H1 (cell line): ENCODE data around the gene SLC15A4.

ENCODE experiments used
- ATF3 ChIP-seq: IDR thresholded peaks from 2 replicates; pipeline ENCODE4 v1.6.1; 2011; ENCODE audit warnings: low read depth, mild to moderate bottlenecking, low read length; ENCODE audit not compliant: insufficient read depth
- BCL11A ChIP-seq, 2 experiments: IDR thresholded peaks; one replicate each; pipeline ENCODE4 v1.6.1; 2011; ENCODE audit warnings: low read depth in 2 of 2, low read length in 2 of 2, mild to moderate bottlenecking in 2 of 2
- EP300 ChIP-seq, 2 experiments: IDR thresholded peaks; 1 replicate in 1 of 2; 2 replicates in 1 of 2; pipeline ENCODE4 v1.6.1; 2011 to 2012; ENCODE audit warnings: low read depth in 2 of 2, low read length in 2 of 2, mild to moderate bottlenecking in 2 of 2, borderline replicate concordance in 1 of 2, inconsistent platforms in 1 of 2, moderate library complexity in 1 of 2
- EZH2 ChIP-seq: fragments of 200-600 bp; sonication (generic); IDR thresholded peaks from 2 replicates; pipeline ENCODE4 v1.7.1; 2012; ENCODE audit warnings: low read depth, mild to moderate bottlenecking, moderate library complexity, low read length, inconsistent platforms; ENCODE audit not compliant: severe bottlenecking
- GABPA ChIP-seq: IDR thresholded peaks from 2 replicates; pipeline ENCODE4 v1.6.1; 2011; ENCODE audit warnings: mild to moderate bottlenecking, low read length, moderate library complexity, borderline replicate concordance; ENCODE audit not compliant: insufficient read depth
- MAX ChIP-seq: IDR thresholded peaks from 2 replicates; pipeline ENCODE4 v1.6.1; 2012; ENCODE audit warnings: inconsistent platforms
- POLR2A ChIP-seq, 2 experiments: IDR thresholded peaks; 1 replicate in 1 of 2; 2 replicates in 1 of 2; pipeline ENCODE4 v1.6.1; 2011; ENCODE audit warnings: low read depth in 2 of 2, low read length in 2 of 2, mild to moderate bottlenecking in 2 of 2; ENCODE audit errors: control extremely low read depth in 1 of 2
- POLR2AphosphoS5 ChIP-seq: IDR thresholded peaks from 2 replicates; pipeline ENCODE4 v1.6.1; 2011; ENCODE audit warnings: low read depth, low read length
- SIN3A ChIP-seq, 2 experiments: IDR thresholded peaks in 1 of 2; conservative IDR thresholded peaks in 1 of 2; 2 replicates each; pipeline ENCODE4 v1.6.1; 2011 to 2012; ENCODE audit warnings: low read length in 2 of 2, improper control_type of control experiment in 1 of 2, low read depth in 1 of 2, mild to moderate bottlenecking in 1 of 2
- SP1 ChIP-seq: IDR thresholded peaks from 2 replicates; pipeline ENCODE4 v1.6.1; 2011; ENCODE audit warnings: low read depth, low read length
- TAF1 ChIP-seq: IDR thresholded peaks from 2 replicates; pipeline ENCODE4 v1.6.1; 2011; ENCODE audit warnings: mild to moderate bottlenecking, low read depth, low read length
- TCF12 ChIP-seq: IDR thresholded peaks from 2 replicates; pipeline ENCODE4 v1.6.1; 2011; ENCODE audit warnings: low read depth, mild to moderate bottlenecking, low read length
- ZNF274 ChIP-seq: IDR thresholded peaks from 2 replicates; pipeline ENCODE4 v1.7.0; 2012; ENCODE audit warnings: low read length, borderline replicate concordance; ENCODE audit errors: extremely low read depth
- TF ChIP-seq, protein P1 (sequence below), 3 experiments: IDR thresholded peaks; 1 replicate in 2 of 3; 2 replicates in 1 of 3; pipeline versions ENCODE4 v1.5.1 to v1.6.1; 2011; ENCODE audit warnings: low read length in 3 of 3, mild to moderate bottlenecking in 3 of 3, inconsistent platforms in 2 of 3, low read depth in 1 of 3, moderate library complexity in 1 of 3; ENCODE audit not compliant: insufficient read depth in 1 of 3; ENCODE audit errors: control extremely low read depth in 1 of 3

DNA sequence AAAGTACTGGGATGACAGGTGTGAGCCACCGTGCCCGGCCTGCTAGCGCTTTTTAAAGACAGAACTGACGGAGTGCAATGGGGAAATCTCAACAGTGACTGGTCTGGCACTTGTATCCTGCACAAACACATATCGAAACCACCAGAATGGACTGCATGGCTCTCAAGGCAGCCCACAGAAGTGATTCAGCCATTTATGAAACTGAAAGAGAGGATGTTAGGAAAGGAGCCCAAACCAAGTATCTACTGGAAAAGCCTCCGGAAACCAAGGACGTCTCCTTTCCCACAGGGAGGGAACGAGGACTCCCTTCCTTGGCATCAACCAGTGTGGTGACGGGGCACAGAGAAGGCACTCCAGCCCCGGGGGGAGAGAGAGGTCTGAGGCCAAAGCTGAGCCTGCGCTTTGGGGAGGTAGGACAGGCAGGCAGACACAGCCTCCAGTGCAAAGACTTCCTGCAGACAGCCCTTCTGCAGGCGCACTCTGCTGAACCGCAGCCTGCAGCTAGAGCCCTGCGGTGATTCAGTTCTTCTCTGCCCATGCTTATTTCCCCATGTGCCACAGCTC lies 16.5 kb downstream of the SLC15A4 start:
- TF ChIP-seq, protein P1, sequence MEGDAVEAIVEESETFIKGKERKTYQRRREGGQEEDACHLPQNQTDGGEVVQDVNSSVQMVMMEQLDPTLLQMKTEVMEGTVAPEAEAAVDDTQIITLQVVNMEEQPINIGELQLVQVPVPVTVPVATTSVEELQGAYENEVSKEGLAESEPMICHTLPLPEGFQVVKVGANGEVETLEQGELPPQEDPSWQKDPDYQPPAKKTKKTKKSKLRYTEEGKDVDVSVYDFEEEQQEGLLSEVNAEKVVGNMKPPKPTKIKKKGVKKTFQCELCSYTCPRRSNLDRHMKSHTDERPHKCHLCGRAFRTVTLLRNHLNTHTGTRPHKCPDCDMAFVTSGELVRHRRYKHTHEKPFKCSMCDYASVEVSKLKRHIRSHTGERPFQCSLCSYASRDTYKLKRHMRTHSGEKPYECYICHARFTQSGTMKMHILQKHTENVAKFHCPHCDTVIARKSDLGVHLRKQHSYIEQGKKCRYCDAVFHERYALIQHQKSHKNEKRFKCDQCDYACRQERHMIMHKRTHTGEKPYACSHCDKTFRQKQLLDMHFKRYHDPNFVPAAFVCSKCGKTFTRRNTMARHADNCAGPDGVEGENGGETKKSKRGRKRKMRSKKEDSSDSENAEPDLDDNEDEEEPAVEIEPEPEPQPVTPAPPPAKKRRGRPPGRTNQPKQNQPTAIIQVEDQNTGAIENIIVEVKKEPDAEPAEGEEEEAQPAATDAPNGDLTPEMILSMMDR (IDR thresholded peaks at IDR 0.05; ENCODE audit: control extremely low read depth in 1 of 3, insufficient read depth in 1 of 3, low read depth in 1 of 3, low read length in 3 of 3): no peak
- TF ChIP-seq GABPA (no peak), POLR2A (IDR thresholded peaks at IDR 0.05; ENCODE audit: control extremely low read depth in 1 of 2, low read depth in 2 of 2, low read length in 2 of 2) (no peak), EZH2 (no peak), ATF3 (no peak), EP300 (IDR thresholded peaks at IDR 0.05; ENCODE audit: borderline replicate concordance in 1 of 2, low read depth in 2 of 2, low read length in 2 of 2) (no peak), ZNF274 (no peak), SP1 (no peak), SIN3A (conservative IDR thresholded peaks at IDR 0.05 in 1 of 2, IDR thresholded peaks at IDR 0.05 in 1 of 2; ENCODE audit: low read depth in 1 of 2, low read length in 2 of 2) (no peak), TAF1 (no peak), MAX (no peak), BCL11A (IDR thresholded peaks at IDR 0.05; ENCODE audit: low read depth in 2 of 2, low read length in 2 of 2) (no peak), TCF12 (no peak), POLR2AphosphoS5 (no peak)
